ENCODE measurements around the gene FHOD1. TPM values are rescaled to one million over a fixed set of nuclear protein-coding genes. Genes with fewer than 3 reads are reported as not detected.

FHOD1 gene
- total and polyA plus RNA-seq, 10 of the 15 experiments (the other 5 are each of a cell fraction or from before 2014, with no cell fraction given): 8.9 to 65.7 (median 18.1) TPM

DNA sequence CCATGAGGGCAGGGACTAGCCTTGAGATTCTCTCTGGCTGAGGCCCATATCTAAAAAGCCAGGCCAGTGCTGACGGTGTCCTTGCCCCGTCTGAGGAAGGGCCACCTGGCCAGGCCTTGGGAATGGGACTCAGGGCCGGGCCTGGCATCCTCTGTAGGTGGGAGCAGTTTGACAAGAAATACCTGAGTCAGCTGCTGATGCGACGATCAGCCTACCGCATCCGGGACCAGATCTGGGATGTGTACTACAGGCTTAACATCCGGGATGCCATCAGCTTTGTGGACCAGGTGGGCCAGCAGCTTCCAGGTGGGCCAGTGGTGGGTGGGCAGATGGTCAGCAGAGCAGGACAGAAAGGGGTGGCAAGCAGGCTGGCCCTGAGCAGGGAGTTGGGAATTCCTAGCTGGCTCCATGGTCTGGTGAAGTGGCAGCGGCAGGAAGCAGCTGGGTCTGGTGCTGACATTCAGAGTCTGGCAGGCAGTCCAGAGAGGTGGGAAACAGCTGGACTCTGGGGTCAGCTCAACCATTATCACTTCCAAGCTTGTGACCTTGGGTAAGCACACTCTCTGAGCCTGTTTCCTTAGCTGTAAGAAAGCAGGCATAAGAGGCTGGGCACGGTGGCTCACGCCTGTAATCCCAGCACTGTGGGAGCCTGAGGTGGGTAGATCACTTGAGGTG is 11.0 kb upstream of the FHOD1 start:
- CTCF ChIA-PET: interaction anchor here (0.8 to 1.1 kb wide), 3 partner anchors 20 to 65 kb away, joined by 3 to 4 read pairs (median 3); no protein-coding TSS in a partner anchor
- H3K27ac ChIP-seq (ENCODE audit: control insufficient read depth, insufficient read depth): no peak overlapping the region
- ATAC-seq (no peak), FAIRE-seq (no peak), DNase-seq (ENCODE audit: low read depth, low spot score) (no peak)
- H3K4me3 ChIP-seq: no peak overlapping the region
- POLR2A ChIA-PET: interaction anchor here (0.7 kb wide), 2 partner anchors 139 to 196 kb away, joined by 3 read pairs; no protein-coding TSS in a partner anchor
- no peaks in the 10 kb centered on the region for H3K9me3 ChIP-seq (replicated peaks; ENCODE audit: control insufficient read depth, insufficient read depth, low read length)
- WGBS (ENCODE audit: insufficient coverage, insufficient replicate concordance, low lambda C conversion rate, missing lambda C conversion rate): 75% methylated on average over 11 of the region's 11 CpGs
- H3K4me1 ChIP-seq (ENCODE audit: control insufficient read depth, insufficient read depth, low read length): no peaks in the 10 kb centered on the region
- SMC1A ChIA-PET (ENCODE audit: uncharacterized antibody, unreplicated experiment): no interaction called here
- H3K4me2 ChIP-seq (ENCODE audit: control insufficient read depth, insufficient read depth): no peak overlapping the region
- no peak overlapping the region for H2AFZ ChIP-seq (ENCODE audit: control insufficient read depth, low read depth, low read length)
- H3K79me2 ChIP-seq (ENCODE audit: control insufficient read depth, insufficient read depth, low read length): no peaks in the 10 kb centered on the region
- H4K20me1 ChIP-seq (ENCODE audit: control insufficient read depth, insufficient read depth): no peaks in the 10 kb centered on the region
- H3K36me3 ChIP-seq (ENCODE audit: control insufficient read depth in 2 of 2, insufficient read depth in 2 of 2, low read length in 1 of 2): no peaks in the 10 kb centered on the region; a peak in 1 of 4 replicates
- intact Hi-C loops (cut with micrococcal nuclease; ENCODE audit: unreplicated experiment): no loop called here
- no TSS peak for BruUV-seq (replicated peaks)
- RAD21 ChIA-PET (ENCODE audit: unreplicated experiment): interaction anchor here (1.3 to 1.6 kb wide), 2 partner anchors 81 to 141 kb away, joined by 5 read pairs; no protein-coding TSS in a partner anchor
- in situ Hi-C loops (cut with MboI): no loop called here
- H3K9ac ChIP-seq (ENCODE audit: control insufficient read depth, insufficient read depth, low read length): no peak overlapping the region
- no peaks in the 10 kb centered on the region for H3K27me3 ChIP-seq (replicated peaks in 1 of 2; ENCODE audit: control insufficient read depth in 2 of 2, insufficient read depth in 2 of 2, low read length in 1 of 2)
- TF ChIP-seq RAD51 (IDR thresholded peaks at IDR 0.05) (no peak), POLR2A (IDR thresholded peaks at IDR 0.05; ENCODE audit: low read depth, low read length) (no peak), CEBPB (IDR thresholded peaks at IDR 0.05; ENCODE audit: borderline replicate concordance in 1 of 2, low read depth in 2 of 2, low read length in 2 of 2) (no peak), NFXL1 (IDR thresholded peaks at IDR 0.05; ENCODE audit: borderline replicate concordance) (no peak), KAT2A (conservative IDR thresholded peaks at IDR 0.05; ENCODE audit: control insufficient read depth, low read depth, low read length) (no peak), NR2F1 (conservative IDR thresholded peaks at IDR 0.05) (no peak), PAX8 (IDR thresholded peaks at IDR 0.05) (no peak), YY1 (IDR thresholded peaks at IDR 0.05; ENCODE audit: low read depth, low read length) (no peak), EGR1 (IDR thresholded peaks at IDR 0.05; ENCODE audit: borderline replicate concordance in 1 of 2, low read depth in 2 of 2, low read length in 2 of 2) (no peak), MLLT1 (IDR thresholded peaks at IDR 0.05) (no peak), CBX3 (IDR thresholded peaks at IDR 0.05; ENCODE audit: borderline replicate concordance, low read depth) (no peak), BMI1 (IDR thresholded peaks at IDR 0.05; ENCODE audit: borderline replicate concordance) (no peak), ATF7 (IDR thresholded peaks at IDR 0.05; ENCODE audit: low read depth) (no peak), TCF3 (IDR thresholded peaks at IDR 0.05; ENCODE audit: borderline replicate concordance, insufficient read depth, low read depth, low read length) (no peak)
- TF ChIP-seq, protein P1, sequence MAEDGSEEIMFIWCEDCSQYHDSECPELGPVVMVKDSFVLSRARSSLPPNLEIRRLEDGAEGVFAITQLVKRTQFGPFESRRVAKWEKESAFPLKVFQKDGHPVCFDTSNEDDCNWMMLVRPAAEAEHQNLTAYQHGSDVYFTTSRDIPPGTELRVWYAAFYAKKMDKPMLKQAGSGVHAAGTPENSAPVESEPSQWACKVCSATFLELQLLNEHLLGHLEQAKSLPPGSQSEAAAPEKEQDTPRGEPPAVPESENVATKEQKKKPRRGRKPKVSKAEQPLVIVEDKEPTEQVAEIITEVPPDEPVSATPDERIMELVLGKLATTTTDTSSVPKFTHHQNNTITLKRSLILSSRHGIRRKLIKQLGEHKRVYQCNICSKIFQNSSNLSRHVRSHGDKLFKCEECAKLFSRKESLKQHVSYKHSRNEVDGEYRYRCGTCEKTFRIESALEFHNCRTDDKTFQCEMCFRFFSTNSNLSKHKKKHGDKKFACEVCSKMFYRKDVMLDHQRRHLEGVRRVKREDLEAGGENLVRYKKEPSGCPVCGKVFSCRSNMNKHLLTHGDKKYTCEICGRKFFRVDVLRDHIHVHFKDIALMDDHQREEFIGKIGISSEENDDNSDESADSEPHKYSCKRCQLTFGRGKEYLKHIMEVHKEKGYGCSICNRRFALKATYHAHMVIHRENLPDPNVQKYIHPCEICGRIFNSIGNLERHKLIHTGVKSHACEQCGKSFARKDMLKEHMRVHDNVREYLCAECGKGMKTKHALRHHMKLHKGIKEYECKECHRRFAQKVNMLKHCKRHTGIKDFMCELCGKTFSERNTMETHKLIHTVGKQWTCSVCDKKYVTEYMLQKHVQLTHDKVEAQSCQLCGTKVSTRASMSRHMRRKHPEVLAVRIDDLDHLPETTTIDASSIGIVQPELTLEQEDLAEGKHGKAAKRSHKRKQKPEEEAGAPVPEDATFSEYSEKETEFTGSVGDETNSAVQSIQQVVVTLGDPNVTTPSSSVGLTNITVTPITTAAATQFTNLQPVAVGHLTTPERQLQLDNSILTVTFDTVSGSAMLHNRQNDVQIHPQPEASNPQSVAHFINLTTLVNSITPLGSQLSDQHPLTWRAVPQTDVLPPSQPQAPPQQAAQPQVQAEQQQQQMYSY (CRISPR knock-in tag; IDR thresholded peaks at IDR 0.05): no peak
- TF ChIP-seq, protein P2, sequence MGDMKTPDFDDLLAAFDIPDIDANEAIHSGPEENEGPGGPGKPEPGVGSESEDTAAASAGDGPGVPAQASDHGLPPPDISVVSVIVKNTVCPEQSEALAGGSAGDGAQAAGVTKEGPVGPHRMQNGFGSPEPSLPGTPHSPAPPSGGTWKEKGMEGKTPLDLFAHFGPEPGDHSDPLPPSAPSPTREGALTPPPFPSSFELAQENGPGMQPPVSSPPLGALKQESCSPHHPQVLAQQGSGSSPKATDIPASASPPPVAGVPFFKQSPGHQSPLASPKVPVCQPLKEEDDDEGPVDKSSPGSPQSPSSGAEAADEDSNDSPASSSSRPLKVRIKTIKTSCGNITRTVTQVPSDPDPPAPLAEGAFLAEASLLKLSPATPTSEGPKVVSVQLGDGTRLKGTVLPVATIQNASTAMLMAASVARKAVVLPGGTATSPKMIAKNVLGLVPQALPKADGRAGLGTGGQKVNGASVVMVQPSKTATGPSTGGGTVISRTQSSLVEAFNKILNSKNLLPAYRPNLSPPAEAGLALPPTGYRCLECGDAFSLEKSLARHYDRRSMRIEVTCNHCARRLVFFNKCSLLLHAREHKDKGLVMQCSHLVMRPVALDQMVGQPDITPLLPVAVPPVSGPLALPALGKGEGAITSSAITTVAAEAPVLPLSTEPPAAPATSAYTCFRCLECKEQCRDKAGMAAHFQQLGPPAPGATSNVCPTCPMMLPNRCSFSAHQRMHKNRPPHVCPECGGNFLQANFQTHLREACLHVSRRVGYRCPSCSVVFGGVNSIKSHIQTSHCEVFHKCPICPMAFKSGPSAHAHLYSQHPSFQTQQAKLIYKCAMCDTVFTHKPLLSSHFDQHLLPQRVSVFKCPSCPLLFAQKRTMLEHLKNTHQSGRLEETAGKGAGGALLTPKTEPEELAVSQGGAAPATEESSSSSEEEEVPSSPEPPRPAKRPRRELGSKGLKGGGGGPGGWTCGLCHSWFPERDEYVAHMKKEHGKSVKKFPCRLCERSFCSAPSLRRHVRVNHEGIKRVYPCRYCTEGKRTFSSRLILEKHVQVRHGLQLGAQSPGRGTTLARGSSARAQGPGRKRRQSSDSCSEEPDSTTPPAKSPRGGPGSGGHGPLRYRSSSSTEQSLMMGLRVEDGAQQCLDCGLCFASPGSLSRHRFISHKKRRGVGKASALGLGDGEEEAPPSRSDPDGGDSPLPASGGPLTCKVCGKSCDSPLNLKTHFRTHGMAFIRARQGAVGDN (IDR thresholded peaks at IDR 0.05): no peak

Measured in GM12878 (cell line).